Effector memory CD4-positive, alpha-beta T cell (primary cell): ENCODE data around the gene GRAMD2A.

Experiments
- DNase-seq, 3 donors: peaks; one replicate each; pipeline ENCODE4 v3.0.0-alpha.2; 2020
- H3K27ac ChIP-seq: 2 replicates; pipeline ENCODE4 v1.7.0; 2013; ENCODE audit warnings: mild to moderate bottlenecking, low read length, moderate library complexity; ENCODE audit not compliant: insufficient read depth, poor library complexity, severe bottlenecking
- H3K27me3 ChIP-seq: replicated peaks from 2 replicates; pipeline ENCODE4 v1.7.0; 2013; ENCODE audit warnings: mild to moderate bottlenecking, low read length; ENCODE audit not compliant: insufficient read depth, control insufficient read depth, poor library complexity, severe bottlenecking
- H3K36me3 ChIP-seq: 2 replicates; pipeline ENCODE4 v1.7.0; 2013; ENCODE audit warnings: mild to moderate bottlenecking, low read length, moderate library complexity; ENCODE audit not compliant: control insufficient read depth, insufficient read depth
- H3K4me1 ChIP-seq: 2 replicates; pipeline ENCODE4 v1.7.0; 2013; ENCODE audit warnings: low read length, mild to moderate bottlenecking; ENCODE audit not compliant: control insufficient read depth, insufficient read depth, poor library complexity, severe bottlenecking
- H3K4me3 ChIP-seq: 2 replicates; pipeline ENCODE4 v1.7.0; 2013; ENCODE audit warnings: low read length, low read depth, mild to moderate bottlenecking; ENCODE audit not compliant: insufficient read depth, poor library complexity, severe bottlenecking
- H3K9me3 ChIP-seq: 2 replicates; pipeline ENCODE4 v1.7.0; 2013; ENCODE audit warnings: mild to moderate bottlenecking, low read length, moderate library complexity; ENCODE audit not compliant: control insufficient read depth

Gene GRAMD2A

GRCh38 chr15:72169236-72169920, 28.2 kb downstream of the GRAMD2A start:
- Histone ChIP-seq H3K27me3 (no peaks in the 10 kb centered on the region), H3K27ac (no peak overlapping the region), H3K9me3 (no peaks in the 10 kb centered on the region), H3K4me1 (peaks cover 5% of the 10 kb centered on the region), H3K36me3 (no peaks in the 10 kb centered on the region), H3K4me3 (no peak overlapping the region)
- no peak for DNase-seq

DNA sequence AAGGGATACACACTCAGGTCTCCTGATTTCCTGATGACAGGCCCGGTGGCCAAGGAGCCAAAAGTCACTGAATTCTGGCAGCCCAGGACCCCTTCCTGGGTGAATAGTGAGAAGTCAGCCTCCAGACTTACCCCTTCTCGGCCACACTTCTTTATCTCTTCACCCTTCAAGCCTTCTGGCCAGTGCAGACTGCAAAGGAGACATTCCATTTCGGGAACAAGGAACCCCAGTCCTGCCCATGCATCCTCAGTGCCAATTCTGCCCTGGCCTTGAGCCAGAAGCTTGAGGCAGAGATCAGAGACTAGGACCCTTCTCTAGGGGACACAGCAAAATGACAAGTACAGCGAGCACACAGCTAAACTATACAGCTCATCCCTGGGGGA, 28.8 kb downstream of the GRAMD2A start:
- Histone ChIP-seq H3K27ac (no peak overlapping the region), H3K9me3 (no peaks in the 10 kb centered on the region), H3K36me3 (no peaks in the 10 kb centered on the region), H3K27me3 (no peaks in the 10 kb centered on the region), H3K4me3 (no peak overlapping the region), H3K4me1 (peaks cover 5% of the 10 kb centered on the region)
- no peak for DNase-seq

DNA sequence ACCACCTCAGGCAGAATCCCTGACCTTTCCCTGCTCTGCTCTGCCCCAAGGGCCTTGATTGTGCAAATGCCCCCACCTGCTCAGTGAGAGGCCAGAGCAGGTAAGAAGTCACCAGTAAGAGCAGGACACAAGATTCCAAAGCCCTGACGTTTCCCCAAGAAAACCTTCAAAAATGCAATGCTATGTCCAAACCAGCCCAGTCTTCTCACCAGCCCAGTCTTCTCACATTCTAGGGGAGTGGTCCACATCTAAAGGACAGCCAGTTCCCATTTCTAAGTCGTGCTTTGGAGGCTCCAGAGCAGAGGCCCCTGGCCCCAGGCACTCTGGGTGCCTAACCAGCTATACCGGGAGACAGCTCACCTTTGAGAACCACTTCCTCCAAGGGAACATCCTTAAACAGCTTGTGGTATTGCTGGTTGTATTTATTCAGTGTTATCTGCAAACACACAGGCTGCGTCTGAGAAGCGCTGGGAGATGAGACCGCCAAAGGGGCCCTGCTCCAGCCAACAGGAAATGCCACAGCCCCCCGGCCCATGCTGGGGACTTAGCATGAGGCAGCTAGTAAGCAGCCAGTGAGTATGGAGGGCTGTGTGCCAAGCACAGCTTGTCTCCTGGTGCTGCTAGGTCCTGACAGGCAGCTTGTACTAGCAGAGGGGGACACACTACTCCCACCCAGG, 29.3 kb downstream of the GRAMD2A start:
- Histone ChIP-seq H3K4me1 (peaks cover 5% of the 10 kb centered on the region), H3K27ac (no peak overlapping the region), H3K4me3 (no peak overlapping the region), H3K9me3 (no peaks in the 10 kb centered on the region), H3K27me3 (no peaks in the 10 kb centered on the region), H3K36me3 (no peaks in the 10 kb centered on the region)
- no peak for DNase-seq

- DNase-seq = no peak
- Histone ChIP-seq H3K4me3 (no peak overlapping the region), H3K9me3 (no peaks in the 10 kb centered on the region), H3K27me3 (no peaks in the 10 kb centered on the region), H3K27ac (no peak overlapping the region), H3K36me3 (no peaks in the 10 kb centered on the region), H3K4me1 (peaks cover 5% of the 10 kb centered on the region)
Observed at GRCh38 chr15:72167445-72167844, 30.1 kb downstream of the GRAMD2A start.

- DNase-seq = no peak
- H3K4me3 ChIP-seq = no peak overlapping the region
- H3K36me3 ChIP-seq = no peaks in the 10 kb centered on the region
- H3K27ac ChIP-seq = no peak overlapping the region
- no peaks in the 10 kb centered on the region for H3K9me3 ChIP-seq
- H3K4me1 ChIP-seq = peaks cover 5% of the 10 kb centered on the region
- no peaks in the 10 kb centered on the region for H3K27me3 ChIP-seq
Observed at GRCh38 chr15:72166716-72167417, 30.7 kb downstream of the GRAMD2A start.

- Histone ChIP-seq H3K4me1 (peaks cover 5% of the 10 kb centered on the region), H3K36me3 (no peaks in the 10 kb centered on the region), H3K9me3 (no peaks in the 10 kb centered on the region), H3K27me3 (no peaks in the 10 kb centered on the region), H3K27ac (no peak overlapping the region), H3K4me3 (no peak overlapping the region)
- DNase-seq = no peak
Observed at GRCh38 chr15:72163719-72164118, 33.9 kb downstream of the GRAMD2A start.

DNA sequence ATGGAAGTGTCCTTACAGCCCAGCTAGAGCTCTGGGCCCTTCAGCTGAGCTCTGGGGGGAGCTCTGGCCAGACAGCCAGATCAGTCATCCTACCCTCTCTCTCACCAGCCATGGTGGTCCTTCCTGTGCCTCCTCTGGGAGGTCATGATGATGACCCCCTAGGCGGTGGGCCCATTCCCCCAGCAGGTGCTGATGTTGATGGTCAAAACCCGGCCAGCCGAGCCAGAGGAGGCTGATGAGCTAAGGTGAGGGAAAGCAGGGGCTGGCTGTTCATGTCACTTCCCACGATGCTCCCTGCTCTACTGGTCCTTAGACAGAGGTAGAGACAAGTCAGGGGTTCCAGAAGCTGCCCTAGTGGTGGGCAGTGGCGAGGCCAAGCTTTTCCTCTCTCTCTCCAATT, 35.0 kb downstream of the GRAMD2A start:
- no peaks in the 10 kb centered on the region for H3K36me3 ChIP-seq
- no peaks in the 10 kb centered on the region for H3K9me3 ChIP-seq
- H3K4me3 ChIP-seq = no peak overlapping the region
- no peaks in the 10 kb centered on the region for H3K4me1 ChIP-seq
- DNase-seq = no peak
- no peak overlapping the region for H3K27ac ChIP-seq
- H3K27me3 ChIP-seq = no peaks in the 10 kb centered on the region

DNA sequence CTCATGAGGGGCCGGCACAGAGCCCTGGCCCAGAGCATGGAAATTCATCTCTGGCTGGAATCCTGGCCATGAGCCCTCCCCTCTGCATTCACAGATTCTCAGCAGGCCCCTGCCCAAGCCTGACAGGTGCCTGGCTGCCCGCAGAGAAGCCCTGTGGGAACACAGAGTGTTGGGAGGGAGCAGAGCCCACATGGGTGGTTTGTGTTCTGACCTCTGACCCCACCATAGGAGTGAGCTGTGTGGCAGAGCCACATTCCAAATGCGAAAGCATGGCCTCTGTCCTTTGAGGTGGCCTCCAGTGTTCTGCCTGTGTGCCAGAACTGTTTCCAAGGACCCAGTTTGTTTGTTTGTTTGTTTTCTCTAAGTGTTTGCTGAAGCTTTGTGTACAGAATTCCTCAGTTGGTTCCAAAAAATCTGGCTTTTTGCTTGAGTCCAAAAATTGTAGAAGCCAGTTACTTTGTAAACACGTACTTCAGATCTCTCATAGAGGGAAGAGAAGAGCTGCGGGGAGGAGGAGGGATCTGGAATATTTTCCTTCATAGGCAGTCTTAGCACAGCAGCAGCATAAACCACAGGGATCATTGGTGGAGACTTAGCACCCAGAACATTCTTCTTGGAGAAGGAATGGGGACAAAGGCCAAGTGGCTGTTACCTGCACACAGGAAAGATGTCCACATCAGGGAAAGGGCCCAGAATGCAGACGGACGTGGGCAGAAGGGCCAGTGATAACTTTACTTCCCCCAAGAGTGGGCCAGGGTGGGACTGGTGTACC, 36.0 kb downstream of the GRAMD2A start:
- Histone ChIP-seq H3K27me3 (no peaks in the 10 kb centered on the region), H3K4me1 (no peaks in the 10 kb centered on the region), H3K27ac (no peak overlapping the region), H3K4me3 (no peak overlapping the region), H3K9me3 (no peaks in the 10 kb centered on the region), H3K36me3 (no peaks in the 10 kb centered on the region)
- no peak for DNase-seq

- Histone ChIP-seq H3K4me3 (no peak overlapping the region), H3K9me3 (no peaks in the 10 kb centered on the region), H3K36me3 (no peaks in the 10 kb centered on the region), H3K4me1 (no peaks in the 10 kb centered on the region), H3K27ac (no peak overlapping the region), H3K27me3 (no peaks in the 10 kb centered on the region)
- no peak for DNase-seq
Observed at GRCh38 chr15:72160696-72161245, 36.8 kb downstream of the GRAMD2A start.
